Measurements from ENCODE around the gene CACNB2.

GRCh38 chr10:18582803-18583202 lies 442.6 kb downstream of the CACNB2 start:
- TF ChIP-seq CTCF (conservative IDR thresholded peaks at IDR 0.05; ENCODE audit: low read depth, low read length) (no peak), EZH2 (IDR thresholded peaks at IDR 0.05; ENCODE audit: low read length, unreplicated experiment) (no peak)
